ENCODE measurements around the gene CCR6.

The CCR6 gene

GRCh38 chr6:167099707-167100106, 23.2 kb upstream of the CCR6 start:
- DNase-seq: no peak

- no peak for DNase-seq
Observed at GRCh38 chr6:167100241-167100674, 22.6 kb upstream of the CCR6 start.

GRCh38 chr6:167102318-167102717, 20.6 kb upstream of the CCR6 start:
- no peak for DNase-seq

GRCh38 chr6:167103041-167103891, 19.6 kb upstream of the CCR6 start:
- DNase-seq: no peak

GRCh38 chr6:167104388-167104787, 18.5 kb upstream of the CCR6 start:
- DNase-seq: no peak

GRCh38 chr6:167105060-167105459, 17.8 kb upstream of the CCR6 start:
- DNase-seq: no peak

GRCh38 chr6:167106406-167106805, 16.5 kb upstream of the CCR6 start:
- DNase-seq: no peak

- no peak for DNase-seq
Observed at GRCh38 chr6:167107787-167108186, 15.1 kb upstream of the CCR6 start.

- no peak for DNase-seq
Observed at GRCh38 chr6:167108278-167108677, 14.6 kb upstream of the CCR6 start.

- DNase-seq: no peak
Observed at GRCh38 chr6:167109651-167110050, 13.2 kb upstream of the CCR6 start.

GRCh38 chr6:167111597-167111996, 11.3 kb upstream of the CCR6 start:
- DNase-seq: no peak

- no peak for DNase-seq
Observed at GRCh38 chr6:167112421-167112820, 10.5 kb upstream of the CCR6 start.

GRCh38 chr6:167113047-167113754, 9.7 kb upstream of the CCR6 start:
- no peak for DNase-seq

- no peak for DNase-seq
Observed at GRCh38 chr6:167113935-167114910, 8.7 kb upstream of the CCR6 start.

- DNase-seq: no peak
Observed at GRCh38 chr6:167115054-167115453, 7.8 kb upstream of the CCR6 start.

- DNase-seq: no peak
Observed at GRCh38 chr6:167116109-167116837, 6.6 kb upstream of the CCR6 start.

- no peak for DNase-seq
Observed at GRCh38 chr6:167116838-167117228, 6.1 kb upstream of the CCR6 start.

- DNase-seq: no peak
Observed at GRCh38 chr6:167118006-167118405, 4.9 kb upstream of the CCR6 start.

GRCh38 chr6:167118839-167119238, 4.1 kb upstream of the CCR6 start:
- no peak for DNase-seq

- no peak for DNase-seq
Observed at GRCh38 chr6:167119670-167120582, 3.0 kb upstream of the CCR6 start.

GRCh38 chr6:167120583-167120903, 2.4 kb upstream of the CCR6 start:
- no peak for DNase-seq

All from activated CD8-positive, alpha-beta memory T cell treated with anti-CD3 and anti-CD28 coated beads, Interleukin-2, amount 50 U/mL, for 48 hours (primary cell).